ENCODE results near the gene CYB561. TPM values are rescaled to one million over a fixed set of nuclear protein-coding genes. Genes with fewer than 3 reads are reported as not detected.

The CYB561 gene
- total and polyA plus RNA-seq, 9 of the 15 experiments (the other 6 are each of a cell fraction or from before 2014, with no cell fraction given), result 4.0 to 30.8 (median 17.4) TPM

GRCh38 chr17:63419949-63420867, 25.9 kb downstream of the CYB561 start (continued):
- no peak for TF ChIP-seq ZNF79 (CRISPR knock-in tag; IDR thresholded peaks at IDR 0.05; ENCODE audit: low read depth)
- no peak for TF ChIP-seq PRMT5 (CRISPR knock-in tag; IDR thresholded peaks at IDR 0.05)
- no peak for TF ChIP-seq REST (IDR thresholded peaks at IDR 0.05; ENCODE audit: borderline replicate concordance)
- no peak for TF ChIP-seq REST (CRISPR knock-in tag; IDR thresholded peaks at IDR 0.05; ENCODE audit: low read depth)
- no peak for TF ChIP-seq PPARD (CRISPR knock-in tag; IDR thresholded peaks at IDR 0.05)
- no peak for TF ChIP-seq BRF1 (IDR thresholded peaks at IDR 0.05; ENCODE audit: borderline replicate concordance, extremely low read depth, insufficient read length)
- no peak for TF ChIP-seq ZSCAN29 (IDR thresholded peaks at IDR 0.05)
- no peak for TF ChIP-seq CTCFL (IDR thresholded peaks at IDR 0.05; ENCODE audit: borderline replicate concordance, insufficient read depth, low read depth, low read length, poor library complexity, severe bottlenecking)
- peak; percentile 5; the same call in 1 of the 2 replicates for TF ChIP-seq JUND (IDR thresholded peaks at IDR 0.05; ENCODE audit: borderline replicate concordance, low read depth, low read length)
- no peak for TF ChIP-seq JUND (tag; IDR thresholded peaks at IDR 0.05; ENCODE audit: borderline replicate concordance, low read depth, low read length)
- TF ChIP-seq SIX5 (IDR thresholded peaks at IDR 0.05; ENCODE audit: borderline replicate concordance in 1 of 2, insufficient read depth in 1 of 2, low read depth in 1 of 2, low read length in 2 of 2), result no peak
- no peak for TF ChIP-seq SNAPC5 (CRISPR knock-in tag; IDR thresholded peaks at IDR 0.05)
- TF ChIP-seq ESRRA (IDR thresholded peaks at IDR 0.05; ENCODE audit: borderline replicate concordance, low read depth), result no peak
- no peak for TF ChIP-seq FOXP1 (CRISPR knock-in tag; IDR thresholded peaks at IDR 0.05)
